Caco-2 (cell line): ENCODE data around the gene SS18L1. TPM values are rescaled to one million over a fixed set of nuclear protein-coding genes. Genes with fewer than 3 reads are reported as not detected.

Experiments used
- BruUV-seq: library from RNA; stranded (reverse); fragments of 400-500 nt; replicated peaks from 2 replicates; lab custom pipeline; 2021; lab: Mats Ljungman, UMichigan
- CTCF ChIA-PET: fragments of 300-600 bp; sonication (Branson Sonifier 250); formaldehyde crosslinking; loops from one replicate; lab custom pipeline; 2022; ENCODE audit warnings: antibody characterized with exemption; lab: Charles Lee
- POLR2A ChIA-PET: fragments of 300-600 bp; sonication (Branson Sonifier 250); formaldehyde crosslinking; loops from one replicate; lab custom pipeline; 2022; ENCODE audit warnings: antibody characterized with exemption; lab: Charles Lee
- DNase-seq, 2 experiments: peaks; one replicate each; pipeline versions ENCODE4 v3.0.0 to v3.0.0-alpha.2; 2020 to 2022
- H3K27me3 ChIP-seq: replicated peaks from 2 replicates; pipeline ENCODE4 v1.6.0; 2011; ENCODE audit warnings: low read length; ENCODE audit not compliant: control insufficient read depth, insufficient read depth
- H3K36me3 ChIP-seq: 2 replicates; pipeline ENCODE4 v1.5.1; 2011; ENCODE audit warnings: low read length; ENCODE audit not compliant: control insufficient read depth, insufficient read depth
- H3K4me1 ChIP-seq: fragments of 250-450 bp; sonication (Bioruptor Pico); 2 replicates; pipeline ENCODE4 v1.5.1; 2020; ENCODE audit warnings: mild to moderate bottlenecking
- H3K4me3 ChIP-seq: 2 replicates; pipeline ENCODE4 v1.5.1; 2011; ENCODE audit warnings: low read depth, mild to moderate bottlenecking, control low read depth, low read length
- H3K9me3 ChIP-seq: fragments of 250-450 bp; sonication (Bioruptor Pico); 2 replicates; pipeline ENCODE4 v1.5.1; 2020; ENCODE audit warnings: mild to moderate bottlenecking, moderate library complexity
- H3K27ac Mint-ChIP-seq: one replicate; pipeline ENCODE4 v1.8.0; 2022; ENCODE audit warnings: mixed read lengths; ENCODE audit not compliant: unreplicated experiment
- H3K27me3 Mint-ChIP-seq: one replicate; pipeline ENCODE4 v1.8.0; 2022; ENCODE audit warnings: mixed read lengths; ENCODE audit not compliant: insufficient read depth, unreplicated experiment
- H3K36me3 Mint-ChIP-seq: one replicate; pipeline ENCODE4 v1.8.0; 2022; ENCODE audit warnings: mild to moderate bottlenecking, mixed read lengths; ENCODE audit not compliant: insufficient read depth, unreplicated experiment
- H3K4me1 Mint-ChIP-seq: one replicate; pipeline ENCODE4 v1.8.0; 2022; ENCODE audit warnings: low read depth, mixed read lengths; ENCODE audit not compliant: unreplicated experiment
- H3K4me3 Mint-ChIP-seq: one replicate; pipeline ENCODE4 v1.8.0; 2022; ENCODE audit warnings: mild to moderate bottlenecking, moderate library complexity, mixed read lengths; ENCODE audit not compliant: unreplicated experiment
- H3K9me3 Mint-ChIP-seq: one replicate; pipeline ENCODE4 v1.8.0; 2022; ENCODE audit warnings: mixed read lengths; ENCODE audit not compliant: unreplicated experiment
- CTCF ChIP-seq, 2 experiments: fragments of 200-600 bp in 1 of 2; IDR thresholded peaks; 1 replicate in 1 of 2; 2 replicates in 1 of 2; pipeline versions ENCODE4 v1.5.1 to v1.8.0; 2011 to 2022; ENCODE audit warnings: antibody characterized with exemption in 1 of 2, control low read depth in 1 of 2, inconsistent platforms in 1 of 2, low read depth in 1 of 2, low read length in 1 of 2, mild to moderate bottlenecking in 1 of 2, moderate library complexity in 1 of 2; ENCODE audit not compliant: insufficient read depth in 1 of 2, severe bottlenecking in 1 of 2, unreplicated experiment in 1 of 2
- intact Hi-C: fragments of 100-400 bp; cut with micrococcal nuclease; formaldehyde crosslinking; loops from one replicate; pipeline ENCODE4 v1.10.0; 2022; ENCODE audit not compliant: unreplicated experiment
- total RNA-seq: library from RNA; stranded (reverse); gene quantifications from 2 replicates; pipeline ENCODE4 v1.2.3, GENCODE V29; 2022

Gene SS18L1
- total RNA-seq, 1 experiment from 2014 or later = 46.4 TPM

- no peaks in the 10 kb centered on the region for H3K9me3 ChIP-seq
- no peak for TF ChIP-seq CTCF (IDR thresholded peaks at IDR 0.05; ENCODE audit: insufficient read depth in 1 of 2, low read depth in 1 of 2, low read length in 1 of 2, severe bottlenecking in 1 of 2, unreplicated experiment in 1 of 2)
- intact Hi-C loops = no loop called here
- peaks cover 72% of the 10 kb centered on the region for H3K36me3 Mint-ChIP-seq
- POLR2A ChIA-PET = no interaction called here
- no TSS peak for BruUV-seq
- no peaks in the 10 kb centered on the region for H3K27me3 ChIP-seq
- H3K4me1 ChIP-seq = peaks cover 10% of the 10 kb centered on the region
- no peak overlapping the region for H3K27ac Mint-ChIP-seq
- no peaks in the 10 kb centered on the region for H3K9me3 Mint-ChIP-seq
- no peak overlapping the region for H3K4me3 ChIP-seq
- peaks cover 17% of the 10 kb centered on the region for H3K36me3 ChIP-seq
- CTCF ChIA-PET = no interaction called here
- peaks cover under 1% of the 10 kb centered on the region for H3K4me1 Mint-ChIP-seq
- H3K27me3 Mint-ChIP-seq = no peaks in the 10 kb centered on the region
- H3K4me3 Mint-ChIP-seq = no peak overlapping the region
- DNase-seq = no peak
These were observed 17.8 kb downstream of the SS18L1 start for GRCh38 chr20:62161347-62161746.

- no peaks in the 10 kb centered on the region for H3K27me3 ChIP-seq
- no peak overlapping the region for H3K4me3 Mint-ChIP-seq
- peaks cover 84% of the 10 kb centered on the region for H3K36me3 Mint-ChIP-seq
- H3K4me1 ChIP-seq = no peaks in the 10 kb centered on the region
- intact Hi-C loops = no loop called here
- peaks cover 20% of the 10 kb centered on the region for H3K36me3 ChIP-seq
- no peaks in the 10 kb centered on the region for H3K9me3 Mint-ChIP-seq
- no peaks in the 10 kb centered on the region for H3K9me3 ChIP-seq
- no peak for TF ChIP-seq CTCF (IDR thresholded peaks at IDR 0.05; ENCODE audit: insufficient read depth in 1 of 2, low read depth in 1 of 2, low read length in 1 of 2, severe bottlenecking in 1 of 2, unreplicated experiment in 1 of 2)
- no peaks in the 10 kb centered on the region for H3K27me3 Mint-ChIP-seq
- DNase-seq = no peak
- BruUV-seq = no TSS peak
- ChIA-PET POLR2A (no interaction called here), CTCF (no interaction called here)
- no peaks in the 10 kb centered on the region for H3K4me1 Mint-ChIP-seq
- no peak overlapping the region for H3K4me3 ChIP-seq
- no peak overlapping the region for H3K27ac Mint-ChIP-seq
These were observed 19.4 kb downstream of the SS18L1 start for GRCh38 chr20:62162765-62163484.

GRCh38 chr20:62163485-62163865 is 19.9 kb downstream of the SS18L1 start:
- BruUV-seq = no TSS peak
- no peak overlapping the region for H3K27ac Mint-ChIP-seq
- no peak for TF ChIP-seq CTCF (IDR thresholded peaks at IDR 0.05; ENCODE audit: insufficient read depth in 1 of 2, low read depth in 1 of 2, low read length in 1 of 2, severe bottlenecking in 1 of 2, unreplicated experiment in 1 of 2)
- Histone ChIP-seq H3K4me3 (no peak overlapping the region), H3K9me3 (no peaks in the 10 kb centered on the region), H3K36me3 (peaks cover 23% of the 10 kb centered on the region), H3K4me1 (no peaks in the 10 kb centered on the region), H3K27me3 (no peaks in the 10 kb centered on the region)
- no peak for DNase-seq
- H3K4me3 Mint-ChIP-seq = no peak overlapping the region
- no peaks in the 10 kb centered on the region for H3K9me3 Mint-ChIP-seq
- H3K4me1 Mint-ChIP-seq = no peaks in the 10 kb centered on the region
- H3K36me3 Mint-ChIP-seq = peaks cover 85% of the 10 kb centered on the region
- ChIA-PET POLR2A (no interaction called here), CTCF (no interaction called here)
- intact Hi-C loops = no loop called here
- no peaks in the 10 kb centered on the region for H3K27me3 Mint-ChIP-seq
